ACHN (cell line): ENCODE results near the gene NUBP1.
"Not testable (repeated sequence)": the region's sequence is repeated elsewhere in the genome, so short reads cannot be mapped to it uniquely, and the experiment has no call there.

Experiments used
- DNase-seq: peaks from one replicate; pipeline ENCODE4 v3.0.0-alpha.2; 2015
- in situ Hi-C: cut with HindIII; loops from 2 replicates; pipeline ENCODE4 v1.10.0; 2017; ENCODE audit warnings: low sequenced_read_pairs, low pct_ligation_motif_present, low pct_unique_long_range_greater_than_20kb

NUBP1 gene

DNA sequence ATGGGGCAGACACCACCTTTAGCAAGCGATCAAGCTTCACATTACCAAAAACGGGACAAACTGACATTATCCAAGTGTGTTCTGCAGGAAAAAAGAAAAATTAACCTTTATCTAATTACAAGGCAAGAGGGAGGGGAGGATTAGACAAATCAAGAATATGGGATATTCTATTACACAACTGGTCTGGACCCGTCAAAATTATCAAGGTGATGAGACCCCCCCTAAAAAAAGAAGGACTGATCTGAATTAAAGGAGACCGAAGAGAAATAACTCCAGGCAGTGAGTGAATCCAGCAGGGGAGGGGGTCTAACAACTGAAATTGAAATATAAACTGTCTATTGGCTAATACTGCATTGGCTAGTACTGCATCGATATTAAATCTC is 424 bp upstream of the NUBP1 start:
- no peak for DNase-seq
- in situ Hi-C loops: loop anchor here (25.0 kb wide), 2 partner anchors 194 to 231 kb away; partner anchors contain the start of genes CLEC16A and DEXI

DNA sequence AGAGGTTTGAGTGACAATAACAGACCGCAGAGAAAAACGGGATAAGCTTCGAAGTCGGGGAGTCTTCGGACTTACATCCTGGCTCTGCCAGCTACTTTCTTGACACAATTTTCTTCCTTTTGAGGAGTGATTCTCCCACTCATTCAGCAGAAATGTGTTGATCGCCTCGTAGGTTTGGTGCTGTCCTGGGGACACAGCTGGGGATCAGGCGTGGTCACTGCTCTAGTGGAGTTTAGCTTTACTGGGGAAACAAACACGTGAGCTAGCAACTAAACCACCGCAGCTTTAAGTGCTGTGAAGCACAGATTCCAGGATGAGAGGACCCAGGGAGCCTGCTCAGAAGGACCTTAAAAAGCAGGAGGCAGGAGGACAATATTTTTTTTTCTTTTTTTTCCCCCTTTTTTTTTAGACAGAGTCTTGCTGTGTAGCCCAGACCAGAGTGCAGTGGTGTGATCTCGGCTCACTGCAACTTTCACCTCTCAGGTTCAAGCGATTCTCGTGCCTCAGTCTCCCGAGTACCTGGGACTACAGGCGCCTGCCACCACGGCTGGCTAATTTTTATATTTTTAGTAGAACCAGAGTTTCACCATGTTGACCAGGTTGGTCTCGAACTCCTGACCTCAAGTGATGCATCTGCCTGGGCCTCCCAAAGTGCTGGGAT is 858 bp downstream of the NUBP1 start:
- DNase-seq: no peak
- in situ Hi-C loops: loop anchor here (25.0 kb wide), 2 partner anchors 193 to 232 kb away; partner anchors contain the start of genes CLEC16A and DEXI

DNA sequence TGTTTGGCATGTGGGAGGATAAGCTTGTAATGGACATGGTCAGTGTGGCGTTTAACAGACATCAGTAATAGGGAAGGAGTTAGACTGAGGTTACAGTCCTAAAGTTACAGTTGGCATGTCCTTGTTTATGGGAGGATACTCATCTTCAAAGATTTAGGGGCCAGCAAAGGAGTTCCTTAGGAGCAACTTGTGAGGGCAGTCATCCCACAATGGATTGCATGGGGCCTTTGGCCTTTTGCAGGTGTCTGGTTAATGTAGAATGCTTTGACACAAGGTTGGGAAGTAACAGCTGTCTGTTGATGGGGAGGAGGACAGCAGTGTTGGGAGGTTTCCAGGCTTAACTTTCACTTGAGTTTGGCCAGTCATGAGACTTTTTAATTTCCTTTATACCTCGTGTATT is 2.2 kb downstream of the NUBP1 start:
- DNase-seq: no peak
- in situ Hi-C loops: loop anchor here (25.0 kb wide), 2 partner anchors 191 to 234 kb away; partner anchors contain the start of genes CLEC16A and DEXI

DNA sequence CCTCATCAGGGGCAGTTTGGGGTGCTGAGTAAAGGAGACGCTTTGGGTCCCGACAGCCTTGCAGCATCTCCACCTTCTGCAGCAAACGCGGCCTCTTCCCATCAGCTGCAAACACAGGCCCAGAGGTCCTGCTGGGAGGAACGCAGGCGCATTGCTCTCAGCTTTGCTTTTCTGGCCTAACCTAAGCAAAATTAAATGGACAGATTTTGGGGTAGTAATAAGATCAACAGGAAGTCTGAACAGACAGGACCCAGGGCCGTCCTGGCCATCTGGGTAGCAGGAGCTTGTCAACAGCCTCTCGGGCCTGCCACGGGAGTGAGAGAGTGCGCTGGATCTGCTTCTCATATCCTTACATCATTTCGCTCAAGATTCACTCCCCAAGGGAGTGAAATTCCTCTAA is 7.2 kb downstream of the NUBP1 start:
- in situ Hi-C loops: no loop called here
- no peak for DNase-seq

DNA sequence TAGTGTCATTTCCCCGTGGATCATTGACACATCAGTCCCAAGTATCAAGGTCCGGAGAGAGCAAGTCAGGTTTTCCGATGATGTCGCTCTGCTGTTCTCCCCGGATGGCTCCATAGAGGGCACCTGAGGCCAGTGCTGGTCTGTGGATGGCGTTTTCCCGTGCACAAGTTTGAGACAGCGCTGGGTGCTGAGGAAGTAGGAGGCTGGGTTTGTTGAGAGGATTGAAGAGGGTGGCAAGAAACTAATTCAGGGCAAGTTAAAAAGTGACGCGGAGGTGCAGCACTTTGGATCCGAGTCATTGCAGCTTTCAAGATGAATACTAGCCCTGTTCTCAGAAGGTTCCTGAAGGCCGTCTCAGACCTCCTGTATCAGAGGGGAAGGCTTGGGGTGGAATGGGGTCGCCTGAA is 7.7 kb downstream of the NUBP1 start:
- no peak for DNase-seq
- in situ Hi-C loops: no loop called here

DNA sequence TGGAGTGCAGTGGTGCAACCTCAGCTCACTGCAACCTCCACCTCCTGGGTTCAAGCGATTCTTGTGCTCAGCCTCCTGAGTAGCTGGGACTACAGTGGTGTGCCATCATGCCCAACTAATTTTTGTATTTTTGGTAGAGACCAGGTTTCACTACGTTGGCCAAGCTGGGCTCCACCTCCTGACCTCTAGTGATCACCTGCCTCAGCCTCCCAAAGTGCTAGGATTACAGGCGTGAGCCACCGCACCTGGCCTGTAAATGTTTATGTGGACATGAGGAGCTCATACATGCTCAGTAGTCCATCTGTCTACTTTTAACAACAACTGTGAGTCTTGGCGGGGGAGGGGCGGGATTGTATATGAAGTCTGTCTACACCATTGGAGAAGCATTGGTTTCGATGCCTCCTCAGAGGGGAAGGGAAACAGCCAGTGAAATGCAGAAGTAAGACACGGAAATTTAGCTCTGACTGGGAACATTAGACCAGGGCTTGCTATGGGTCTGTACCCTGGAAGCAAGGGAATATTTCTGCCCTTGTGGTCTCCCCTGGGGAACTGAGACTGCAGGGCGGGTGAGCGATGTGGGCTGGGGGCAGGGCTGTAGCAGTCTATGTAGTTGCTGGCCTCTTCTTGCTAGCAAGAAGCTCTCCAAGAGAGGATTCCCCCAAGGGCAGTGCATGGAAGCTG is 9.3 kb downstream of the NUBP1 start:
- in situ Hi-C loops: no loop called here
- DNase-seq: no peak

DNA sequence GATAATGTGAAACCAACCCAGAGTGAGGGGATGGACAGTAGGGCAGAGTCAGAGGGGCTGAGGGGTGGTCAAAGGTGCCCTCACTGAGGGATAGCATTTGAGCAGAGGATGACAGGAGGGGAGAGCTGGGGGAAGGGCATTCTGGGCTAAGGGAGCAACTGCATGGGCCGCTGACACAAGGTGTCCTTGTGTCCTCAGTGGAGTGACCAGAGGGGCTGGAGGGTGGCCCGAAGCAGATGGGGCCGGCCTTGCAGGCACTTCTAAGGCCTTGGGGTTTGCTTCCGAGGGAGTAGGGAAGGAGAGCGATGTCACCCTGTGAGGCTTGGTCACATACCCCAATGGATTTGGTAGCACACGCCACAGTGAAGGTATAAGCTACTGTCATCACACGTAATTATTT is 10.0 kb downstream of the NUBP1 start:
- in situ Hi-C loops: no loop called here
- no peak for DNase-seq

DNA sequence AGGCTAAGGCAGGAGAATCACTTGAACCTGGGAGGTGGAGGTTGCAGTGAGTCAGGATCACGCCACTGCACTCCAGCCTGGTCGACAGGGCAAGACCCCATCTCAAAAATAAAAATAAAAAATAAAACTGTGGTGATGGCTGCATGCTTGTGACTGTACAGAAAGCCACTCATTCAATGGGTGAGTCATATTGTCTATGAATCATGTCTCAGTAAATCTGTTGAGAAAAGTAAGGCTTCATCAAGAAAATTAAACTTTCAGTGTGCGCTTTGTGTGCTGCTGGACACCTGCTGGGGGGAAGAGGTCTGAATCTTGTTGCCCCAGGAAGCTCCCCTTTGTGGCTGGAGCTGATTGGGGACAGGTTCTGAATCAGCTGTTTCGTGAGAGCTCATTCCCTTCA is 11.3 kb downstream of the NUBP1 start:
- in situ Hi-C loops: no loop called here
- peak; percentile 51 for DNase-seq

DNA sequence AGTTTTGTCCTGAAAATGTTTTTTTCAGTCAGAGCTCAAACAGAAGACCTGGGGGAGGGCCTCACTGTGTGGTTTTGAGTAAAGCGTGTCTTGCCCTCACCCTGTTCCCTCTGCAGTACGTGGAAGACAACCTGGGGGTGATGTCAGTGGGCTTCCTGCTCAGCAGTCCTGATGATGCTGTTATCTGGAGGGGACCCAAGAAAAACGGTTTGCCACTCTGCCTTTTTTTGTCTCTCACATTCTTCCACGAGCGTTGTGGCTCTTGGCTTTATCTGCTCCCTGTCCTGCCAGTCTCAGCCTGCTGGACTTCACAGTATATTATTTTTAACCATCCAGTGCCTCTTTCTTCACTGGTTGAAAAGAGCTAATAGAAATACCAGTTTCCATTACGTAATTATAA is 12.9 kb downstream of the NUBP1 start:
- in situ Hi-C loops: no loop called here
- DNase-seq: no peak

DNA sequence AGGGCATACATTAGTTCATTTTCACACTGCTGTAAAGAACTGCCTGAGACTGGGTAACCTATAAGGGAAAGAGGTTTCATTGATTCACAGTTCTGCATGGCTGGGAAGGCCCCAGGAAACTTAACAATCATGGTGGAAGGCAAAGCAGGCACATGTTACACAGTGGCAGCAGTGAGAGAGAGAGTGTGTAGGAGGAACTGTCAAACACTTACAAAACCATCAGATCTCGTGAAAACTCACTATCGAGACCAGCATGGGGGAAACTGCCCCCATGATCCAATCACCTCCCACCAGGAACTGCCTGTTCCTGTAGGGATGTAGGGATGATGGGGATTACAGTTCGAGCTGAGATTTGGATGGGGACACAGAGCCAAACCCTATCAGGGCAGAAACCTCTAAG is 17.2 kb downstream of the NUBP1 start:
- no peak for DNase-seq
- in situ Hi-C loops: no loop called here

DNA sequence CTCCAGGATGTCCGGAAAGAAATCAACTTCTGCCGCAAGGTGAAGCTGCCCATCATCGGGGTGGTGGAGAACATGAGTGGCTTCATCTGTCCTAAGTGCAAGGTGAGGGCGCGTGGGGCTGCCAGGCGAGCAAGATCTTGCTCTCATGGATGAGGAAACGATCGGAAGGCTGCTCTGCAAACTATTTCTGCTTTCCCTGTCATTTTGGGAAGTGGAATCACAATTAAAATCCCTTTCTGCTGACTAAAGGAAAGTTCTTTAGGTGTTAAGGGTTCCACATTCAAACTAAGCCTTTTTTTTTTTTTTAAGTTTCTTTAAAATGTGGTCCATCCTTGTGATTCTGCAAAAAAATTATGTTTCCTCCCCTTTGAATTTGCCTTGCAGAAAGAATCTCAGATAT is 17.7 kb downstream of the NUBP1 start:
- DNase-seq: no peak
- in situ Hi-C loops: no loop called here

DNA sequence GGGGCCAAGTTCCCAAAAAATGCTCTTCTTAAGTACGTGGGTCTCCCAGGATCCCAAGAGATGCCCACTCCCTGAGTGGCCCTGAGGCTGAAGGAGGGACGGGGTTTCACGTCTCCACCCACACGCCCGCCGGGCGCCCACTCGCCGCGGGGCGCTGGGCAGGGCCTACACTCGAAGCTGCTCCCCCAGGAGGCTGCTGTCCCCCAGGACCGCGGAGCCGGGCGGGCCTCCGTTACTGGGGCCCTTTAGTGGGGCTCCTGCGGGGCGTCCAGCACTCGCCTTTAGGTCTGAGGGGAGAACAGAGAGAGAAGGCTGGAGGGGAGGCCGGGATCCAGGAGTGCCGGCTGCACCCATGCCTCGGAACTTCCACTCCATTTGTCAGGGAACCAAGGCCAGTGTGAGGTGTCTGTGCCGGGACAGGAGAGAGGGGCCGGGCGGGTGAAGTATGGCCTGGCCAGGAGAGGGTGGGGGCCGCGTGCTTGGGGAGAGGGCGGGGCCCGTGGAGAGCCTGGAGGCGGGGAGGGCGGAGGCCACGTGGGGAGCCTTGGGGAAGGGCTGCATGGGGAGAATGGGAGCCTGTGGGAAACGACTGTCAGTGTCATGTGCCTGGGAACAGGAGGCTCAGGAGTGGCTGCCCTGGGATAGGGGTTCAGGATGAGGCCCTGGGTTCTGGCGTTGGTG is 18.8 kb downstream of the NUBP1 start:
- in situ Hi-C loops: no loop called here
- no peak for DNase-seq

DNA sequence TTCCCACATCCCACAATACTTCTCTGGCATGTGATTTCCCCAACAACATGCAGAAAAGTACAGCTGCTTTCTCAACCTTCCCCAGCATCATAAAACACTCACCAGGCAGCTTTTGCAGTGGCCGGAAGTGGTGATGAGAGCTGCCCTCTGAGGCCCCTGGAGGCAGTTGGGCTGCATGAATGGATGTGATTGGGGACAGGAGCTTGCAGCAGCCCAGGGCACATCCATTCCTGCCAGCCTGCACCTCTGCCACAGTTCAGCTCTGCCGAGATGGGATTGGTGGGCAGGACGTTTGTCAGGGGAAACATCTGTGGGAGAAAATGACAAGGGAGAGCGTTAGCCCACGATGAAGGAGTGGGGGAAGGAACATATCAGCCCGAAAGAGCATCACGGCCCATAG is 19.8 kb downstream of the NUBP1 start:
- DNase-seq: no peak
- in situ Hi-C loops: no loop called here

DNA sequence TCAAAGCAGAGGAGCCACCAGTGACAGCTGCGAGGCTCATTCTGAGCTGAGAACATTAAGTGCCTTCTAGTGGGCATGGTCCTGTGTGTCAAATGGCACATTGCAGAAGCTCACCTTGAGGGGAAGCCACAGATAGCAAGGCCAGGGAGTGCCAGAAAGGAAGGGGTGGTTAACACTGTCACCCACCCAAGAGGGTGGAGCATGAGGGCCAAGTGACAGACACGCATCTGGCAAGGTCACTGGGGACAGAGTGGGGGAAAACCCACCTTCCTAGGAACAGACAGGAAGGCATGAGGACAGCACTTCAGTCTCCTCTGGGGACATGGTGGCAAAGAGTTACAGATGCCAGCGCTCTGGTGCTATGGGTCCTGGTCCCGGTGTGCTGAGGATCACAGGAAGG is 22.1 kb downstream of the NUBP1 start:
- in situ Hi-C loops: no loop called here
- DNase-seq: no peak

DNA sequence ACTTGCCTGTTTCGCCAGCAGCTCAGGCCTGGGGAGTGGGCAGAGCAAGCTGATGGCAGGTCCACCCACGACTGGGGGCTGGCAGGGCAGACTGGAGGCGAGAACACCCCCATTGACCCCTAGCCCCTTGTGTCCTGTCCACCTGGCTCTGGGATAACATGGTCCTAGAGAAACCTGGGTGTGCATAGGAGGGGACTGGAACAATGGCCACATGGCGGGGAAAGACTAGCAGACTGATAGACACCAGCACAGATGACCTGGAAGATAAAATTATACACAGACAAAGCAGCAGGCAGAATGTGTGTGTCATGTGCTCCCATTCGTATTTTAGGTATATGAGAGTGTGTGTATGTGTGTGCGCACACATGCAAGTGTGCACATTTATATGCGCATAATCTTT is 23.5 kb downstream of the NUBP1 start:
- no peak for DNase-seq
- in situ Hi-C loops: no loop called here

DNA sequence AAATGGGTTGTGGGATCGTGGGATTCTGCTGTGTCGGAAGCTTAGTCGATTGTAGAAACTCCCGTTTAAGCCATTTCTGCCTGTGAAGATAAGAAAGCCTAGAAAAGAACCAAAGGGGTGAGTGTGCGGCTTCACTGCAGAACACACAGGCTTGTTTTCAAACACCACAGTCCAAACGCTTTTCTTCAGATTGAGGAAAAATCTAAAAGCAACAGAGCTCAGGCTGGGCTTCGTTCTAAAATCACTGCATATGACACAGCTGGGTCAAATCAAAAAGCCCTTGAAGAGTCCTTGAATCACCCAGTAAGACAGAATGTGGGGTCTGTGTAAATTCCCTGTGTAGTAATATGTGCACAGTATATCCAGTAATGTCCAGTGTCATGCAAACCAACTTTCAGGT is 25.7 kb downstream of the NUBP1 start:
- in situ Hi-C loops: no loop called here
- DNase-seq: no peak

DNA sequence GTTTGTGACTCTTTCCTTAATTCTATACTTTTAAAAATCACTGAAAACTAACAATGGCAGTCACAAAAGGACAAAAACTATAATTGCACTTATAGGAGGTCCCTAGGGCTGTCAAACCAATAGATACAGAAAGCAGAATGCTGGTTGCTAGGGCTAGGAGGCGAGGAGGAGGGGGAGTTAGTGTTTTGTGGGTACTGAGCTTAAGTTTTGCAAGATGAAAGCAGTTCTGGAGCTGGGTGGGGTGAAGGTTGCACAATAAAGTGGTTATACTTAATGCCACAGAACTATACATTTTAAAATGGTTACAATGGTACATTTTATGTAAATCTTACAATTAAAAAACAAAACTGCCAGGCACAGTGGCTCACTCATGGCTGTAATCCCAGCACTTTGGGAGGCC is 27.3 kb downstream of the NUBP1 start:
- no peak for DNase-seq

DNA sequence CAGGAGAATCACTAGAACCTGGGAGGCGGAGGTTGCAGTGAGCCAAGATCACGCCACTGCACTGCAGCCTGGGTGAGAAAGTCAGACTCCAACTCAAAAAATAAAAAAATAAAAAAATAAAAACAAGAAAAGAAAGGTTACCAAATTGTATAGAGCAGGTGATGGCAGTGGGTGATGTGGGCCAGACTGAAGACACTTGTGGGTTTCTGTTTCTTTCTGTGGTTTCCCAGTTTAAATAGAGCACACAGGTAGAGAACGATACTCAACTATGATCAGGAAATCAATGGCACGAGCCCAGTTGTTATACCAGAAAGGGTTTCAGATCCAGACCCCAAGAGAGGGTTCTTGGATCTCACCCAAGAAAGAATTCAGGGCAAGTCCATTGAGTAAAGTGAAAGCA is 32.6 kb downstream of the NUBP1 start:
- DNase-seq: no peak
- in situ Hi-C loops: no loop called here

More for the DNA sequence above, 27.3 kb downstream of the NUBP1 start:
- in situ Hi-C loops: no loop called here

DNA sequence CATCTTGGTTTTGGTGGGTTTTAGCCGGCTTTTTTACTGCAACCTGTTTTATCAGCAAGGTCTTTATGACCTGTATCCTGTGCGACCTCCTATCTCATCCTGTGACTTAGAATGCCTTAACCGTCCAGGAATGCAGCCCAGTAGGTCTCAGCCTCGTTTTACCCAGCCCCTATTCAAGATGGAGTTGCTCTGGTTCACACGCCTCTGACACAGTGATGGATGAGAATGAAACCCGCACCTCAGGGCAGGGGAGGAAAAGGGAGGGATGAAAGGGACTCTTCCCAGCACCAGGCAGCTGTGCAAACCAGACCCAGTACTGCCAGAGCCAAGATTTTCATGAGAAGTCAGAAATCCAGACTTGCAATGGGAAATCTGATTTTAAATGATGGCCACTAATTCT is 33.3 kb downstream of the NUBP1 start:
- DNase-seq, in situ Hi-C loops: not testable (repeated sequence)

DNA sequence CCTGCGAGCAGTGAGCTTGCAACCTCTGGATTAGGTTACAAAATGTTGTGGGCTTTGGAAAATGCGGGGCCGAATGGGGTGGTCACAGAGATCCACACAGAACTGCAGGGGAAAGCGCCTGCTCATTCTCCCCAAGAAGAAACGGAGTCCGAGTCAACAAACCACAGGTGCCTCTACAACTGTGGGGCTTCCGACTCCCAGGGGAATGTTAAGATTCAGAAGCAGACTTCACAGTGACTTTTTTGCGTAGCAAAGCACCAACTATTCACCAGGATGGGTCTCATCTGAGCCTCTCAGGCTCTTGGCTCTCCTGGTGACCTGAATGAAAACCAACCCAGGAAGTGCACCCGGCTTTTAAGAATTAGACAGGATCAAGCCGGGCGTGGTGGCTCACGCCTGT is 33.7 kb downstream of the NUBP1 start:
- no peak for DNase-seq
- in situ Hi-C loops: no loop called here
